H9 (cell line): Measurements from ENCODE around the gene MEGF10. TPM values are rescaled to one million over a fixed set of nuclear protein-coding genes. Genes with fewer than 3 reads are reported as not detected.

ENCODE experiments used
- DNase-seq: peaks from one replicate; pipeline ENCODE4 v3.0.0-alpha.2; 2017
- H2AFZ ChIP-seq: one replicate; pipeline ENCODE4 v1.6.1; 2013; ENCODE audit warnings: mild to moderate bottlenecking, low read length, control low read depth, moderate library complexity
- H2AK5ac ChIP-seq: 2 replicates; pipeline ENCODE4 v1.6.1; 2013; ENCODE audit warnings: low read length, control low read depth, mixed read lengths; ENCODE audit not compliant: insufficient read length
- H2BK120ac ChIP-seq: one replicate; pipeline ENCODE4 v1.6.1; 2013; ENCODE audit warnings: low read depth, mild to moderate bottlenecking, low read length, control low read depth, inconsistent platforms; ENCODE audit not compliant: poor library complexity, severe bottlenecking
- H2BK12ac ChIP-seq: 2 replicates; pipeline ENCODE4 v1.6.1; 2013; ENCODE audit warnings: low read length, control low read depth, mixed read lengths, low read depth; ENCODE audit not compliant: insufficient read length
- H2BK15ac ChIP-seq: 2 replicates; pipeline ENCODE4 v1.6.1; 2013; ENCODE audit warnings: low read depth, low read length, control low read depth
- H2BK20ac ChIP-seq: one replicate; pipeline ENCODE4 v1.6.1; 2013; ENCODE audit warnings: low read depth, mild to moderate bottlenecking, low read length, control low read depth, inconsistent platforms; ENCODE audit not compliant: poor library complexity, severe bottlenecking
- H2BK5ac ChIP-seq: 2 replicates; pipeline ENCODE4 v1.6.1; 2013; ENCODE audit warnings: low read length, control low read depth, mixed read lengths; ENCODE audit not compliant: insufficient read length
- H3K14ac ChIP-seq: 2 replicates; pipeline ENCODE4 v1.6.1; 2013; ENCODE audit warnings: low read length, control low read depth; ENCODE audit not compliant: insufficient read depth
- H3K18ac ChIP-seq: 2 replicates; pipeline ENCODE4 v1.6.1; 2013; ENCODE audit warnings: low read depth, mild to moderate bottlenecking, mixed read lengths, low read length, control low read depth; ENCODE audit not compliant: insufficient read length
- H3K23ac ChIP-seq: 2 replicates; pipeline ENCODE4 v1.6.1; 2013; ENCODE audit warnings: low read length, control low read depth, mixed read lengths, low read depth; ENCODE audit not compliant: insufficient read length
- H3K23me2 ChIP-seq: 2 replicates; pipeline ENCODE4 v1.6.1; 2013; ENCODE audit warnings: low read depth, mild to moderate bottlenecking, mixed read lengths, low read length, control low read depth; ENCODE audit not compliant: insufficient read length, poor library complexity, severe bottlenecking
- H3K27ac ChIP-seq: 2 replicates; pipeline ENCODE4 v1.5.1; 2013; ENCODE audit warnings: low read length, control low read depth, mixed read lengths, low read depth; ENCODE audit not compliant: insufficient read length
- H3K27me3 ChIP-seq: 2 replicates; pipeline ENCODE4 v1.6.1; 2013; ENCODE audit warnings: low read length, control low read depth, inconsistent platforms; ENCODE audit not compliant: insufficient read depth
- H3K4ac ChIP-seq: 2 replicates; pipeline ENCODE4 v1.6.1; 2013; ENCODE audit warnings: low read depth, mild to moderate bottlenecking, control low read depth, inconsistent platforms, low read length, moderate library complexity
- H3K4me1 ChIP-seq: 2 replicates; pipeline ENCODE4 v1.6.1; 2013; ENCODE audit warnings: low read length, control low read depth, inconsistent platforms; ENCODE audit not compliant: insufficient read depth
- H3K4me2 ChIP-seq: 2 replicates; pipeline ENCODE4 v1.6.1; 2013; ENCODE audit warnings: low read length, control low read depth, mixed read lengths; ENCODE audit not compliant: insufficient read length, insufficient read depth
- H3K56ac ChIP-seq: 2 replicates; pipeline ENCODE4 v1.6.1; 2013; ENCODE audit warnings: low read depth, mild to moderate bottlenecking, mixed read lengths, low read length, control low read depth; ENCODE audit not compliant: insufficient read length
- H3K79me1 ChIP-seq: 2 replicates; pipeline ENCODE4 v1.6.1; 2013; ENCODE audit warnings: low read depth, mild to moderate bottlenecking, moderate library complexity, low read length, control low read depth, inconsistent platforms; ENCODE audit not compliant: insufficient read depth, poor library complexity, severe bottlenecking
- H3K79me2 ChIP-seq: 2 replicates; pipeline ENCODE4 v1.6.1; 2013; ENCODE audit warnings: low read length, control low read depth, inconsistent platforms; ENCODE audit not compliant: insufficient read depth
- H3K9ac ChIP-seq: 2 replicates; pipeline ENCODE4 v1.6.1; 2013; ENCODE audit warnings: low read length, control low read depth, mixed read lengths; ENCODE audit not compliant: insufficient read length; ENCODE audit errors: extremely low read depth
- H3K9me3 ChIP-seq: one replicate; pipeline ENCODE4 v1.6.1; 2013; ENCODE audit warnings: low read depth, low read length, inconsistent platforms; ENCODE audit not compliant: control insufficient read depth
- H3T11ph ChIP-seq: one replicate; pipeline ENCODE4 v1.6.1; 2013; ENCODE audit warnings: mild to moderate bottlenecking, low read length, control low read depth, inconsistent platforms
- H4K20me1 ChIP-seq: one replicate; pipeline ENCODE4 v1.6.1; 2013; ENCODE audit not compliant: control insufficient read depth, insufficient read length, insufficient read depth
- H4K5ac ChIP-seq: 2 replicates; pipeline ENCODE4 v1.6.1; 2013; ENCODE audit warnings: low read depth, mild to moderate bottlenecking, mixed read lengths, low read length, control low read depth; ENCODE audit not compliant: insufficient read length
- H4K8ac ChIP-seq: replicated peaks from 2 replicates; pipeline ENCODE4 v1.6.1; 2013; ENCODE audit warnings: low read length, control low read depth, mixed read lengths, low read depth; ENCODE audit not compliant: insufficient read length
- H4K91ac ChIP-seq: 2 replicates; pipeline ENCODE4 v1.6.1; 2013; ENCODE audit warnings: low read depth, mild to moderate bottlenecking, moderate library complexity, mixed read lengths, low read length, control low read depth; ENCODE audit not compliant: insufficient read length
- H3K27ac Mint-ChIP-seq, 3 experiments: 2 replicates in 2 of 3; 3 replicates in 1 of 3; pipeline ENCODE4 v1.8.0; 2020 to 2021; ENCODE audit warnings: mixed read lengths in 3 of 3, mild to moderate bottlenecking in 1 of 3, moderate library complexity in 1 of 3
- H3K27me3 Mint-ChIP-seq: 2 replicates; pipeline ENCODE4 v1.8.0; 2021; ENCODE audit warnings: low read depth, mild to moderate bottlenecking, moderate library complexity, mixed read lengths
- H3K36me3 Mint-ChIP-seq, 3 experiments: 2 replicates in 2 of 3; 3 replicates in 1 of 3; pipeline ENCODE4 v1.8.0; 2020 to 2021; ENCODE audit warnings: low read depth in 3 of 3, mixed read lengths in 3 of 3; ENCODE audit not compliant: insufficient read depth in 1 of 3
- H3K4me1 Mint-ChIP-seq, 2 experiments: 2 replicates each; pipeline ENCODE4 v1.8.0; 2020; ENCODE audit warnings: mixed read lengths in 2 of 2
- H3K4me3 Mint-ChIP-seq, 2 experiments: 2 replicates in 1 of 2; 3 replicates in 1 of 2; pipeline ENCODE4 v1.8.0; 2020 to 2021; ENCODE audit warnings: mild to moderate bottlenecking in 2 of 2, mixed read lengths in 2 of 2, moderate library complexity in 1 of 2
- H3K9me3 Mint-ChIP-seq, 2 experiments: 2 replicates in 1 of 2; 3 replicates in 1 of 2; pipeline ENCODE4 v1.8.0; 2020; ENCODE audit warnings: mild to moderate bottlenecking in 2 of 2, mixed read lengths in 2 of 2, moderate library complexity in 1 of 2
- WGBS: extraction: QIAGEN DNeasy Blood & Tissue Kit; methylation state at CpG from one replicate; pipeline ENCODE4 v1.1.7; 2013; ENCODE audit warnings: missing lambda C conversion rate, low lambda C conversion rate, mixed read lengths; ENCODE audit not compliant: insufficient read length; ENCODE audit errors: extremely low coverage; 5-methylcytosine and 5-hydroxymethylcytosine counted together
- total RNA-seq: library from RNA; stranded (reverse); gene quantifications from 2 replicates; pipeline ENCODE4 v1.2.1, GENCODE V29; 2021
- TF ChIP-seq, protein P1 (sequence below): fragments of 200-600 bp; sonication (generic); conservative IDR thresholded peaks from 3 replicates; pipeline ENCODE4 v1.8.0; 2021; ENCODE audit warnings: antibody characterized with exemption, mild to moderate bottlenecking

The MEGF10 gene
- total RNA-seq, 1 experiment from 2014 or later = 36.5 TPM

DNA sequence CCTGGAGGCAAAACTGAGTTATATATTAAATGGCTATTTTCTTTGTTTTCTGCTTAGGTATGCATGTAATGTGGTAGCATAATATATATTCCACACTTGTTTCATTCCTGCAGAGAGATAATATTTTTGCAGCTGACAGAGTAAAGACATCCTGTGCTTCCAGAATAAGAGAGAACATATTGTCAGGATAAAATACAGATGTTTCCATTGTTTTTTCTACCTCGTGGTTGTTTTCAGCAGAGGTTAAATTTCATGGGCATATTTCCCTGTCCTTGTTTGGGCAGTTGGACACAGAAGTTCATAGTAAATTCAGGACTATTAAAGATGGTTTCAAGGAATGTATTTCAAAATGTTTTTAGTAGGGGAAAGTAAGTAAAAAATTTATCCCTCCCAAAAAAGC lies 47.6 kb upstream of the MEGF10 start:
- H3K27me3 Mint-ChIP-seq = no peaks in the 10 kb centered on the region
- Histone ChIP-seq H2AK5ac (no peak overlapping the region), H2BK15ac (no peak overlapping the region), H3T11ph (no peak overlapping the region), H3K23ac (no peak overlapping the region), H3K27me3 (no peaks in the 10 kb centered on the region), H3K79me1 (no peaks in the 10 kb centered on the region), H3K14ac (no peak overlapping the region), H3K4me1 (no peaks in the 10 kb centered on the region), H3K56ac (no peak overlapping the region), H4K91ac (no peak overlapping the region), H2BK120ac (no peak overlapping the region), H4K20me1 (no peaks in the 10 kb centered on the region), H2BK5ac (no peak overlapping the region), H2BK12ac (no peak overlapping the region), H3K23me2 (no peaks in the 10 kb centered on the region), H2AFZ (no peak overlapping the region), H3K9ac (no peak overlapping the region), H4K8ac (no peak overlapping the region), H3K79me2 (no peaks in the 10 kb centered on the region), H3K27ac (no peak overlapping the region), H3K18ac (no peak overlapping the region), H3K9me3 (no peaks in the 10 kb centered on the region), H3K4ac (no peak overlapping the region), H4K5ac (no peak overlapping the region), H2BK20ac (no peak overlapping the region), H3K4me2 (no peak overlapping the region)
- peaks cover 7 to 8% of the 10 kb centered on the region in 2 experiments for H3K4me1 Mint-ChIP-seq
- H3K36me3 Mint-ChIP-seq = peaks cover 5 to 11% (median 5%) of the 10 kb centered on the region in 3 experiments; a peak in 4 of 7 replicates
- peaks cover 15% of the 10 kb centered on the region in 2 experiments; a peak in 4 of 5 replicates for H3K9me3 Mint-ChIP-seq
- no CpG with 5 or more reads among the region's 1 CpG for WGBS
- H3K27ac Mint-ChIP-seq = no peak overlapping the region
- no peak for DNase-seq
- TF ChIP-seq, protein P1, sequence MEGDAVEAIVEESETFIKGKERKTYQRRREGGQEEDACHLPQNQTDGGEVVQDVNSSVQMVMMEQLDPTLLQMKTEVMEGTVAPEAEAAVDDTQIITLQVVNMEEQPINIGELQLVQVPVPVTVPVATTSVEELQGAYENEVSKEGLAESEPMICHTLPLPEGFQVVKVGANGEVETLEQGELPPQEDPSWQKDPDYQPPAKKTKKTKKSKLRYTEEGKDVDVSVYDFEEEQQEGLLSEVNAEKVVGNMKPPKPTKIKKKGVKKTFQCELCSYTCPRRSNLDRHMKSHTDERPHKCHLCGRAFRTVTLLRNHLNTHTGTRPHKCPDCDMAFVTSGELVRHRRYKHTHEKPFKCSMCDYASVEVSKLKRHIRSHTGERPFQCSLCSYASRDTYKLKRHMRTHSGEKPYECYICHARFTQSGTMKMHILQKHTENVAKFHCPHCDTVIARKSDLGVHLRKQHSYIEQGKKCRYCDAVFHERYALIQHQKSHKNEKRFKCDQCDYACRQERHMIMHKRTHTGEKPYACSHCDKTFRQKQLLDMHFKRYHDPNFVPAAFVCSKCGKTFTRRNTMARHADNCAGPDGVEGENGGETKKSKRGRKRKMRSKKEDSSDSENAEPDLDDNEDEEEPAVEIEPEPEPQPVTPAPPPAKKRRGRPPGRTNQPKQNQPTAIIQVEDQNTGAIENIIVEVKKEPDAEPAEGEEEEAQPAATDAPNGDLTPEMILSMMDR = no peak
- no peak overlapping the region for H3K4me3 Mint-ChIP-seq
